ENCODE data around the gene MDH2.
"Not testable (repeated sequence)": the region's sequence is repeated elsewhere in the genome, so short reads cannot be mapped to it uniquely, and the experiment has no call there.

The MDH2 gene

DNA sequence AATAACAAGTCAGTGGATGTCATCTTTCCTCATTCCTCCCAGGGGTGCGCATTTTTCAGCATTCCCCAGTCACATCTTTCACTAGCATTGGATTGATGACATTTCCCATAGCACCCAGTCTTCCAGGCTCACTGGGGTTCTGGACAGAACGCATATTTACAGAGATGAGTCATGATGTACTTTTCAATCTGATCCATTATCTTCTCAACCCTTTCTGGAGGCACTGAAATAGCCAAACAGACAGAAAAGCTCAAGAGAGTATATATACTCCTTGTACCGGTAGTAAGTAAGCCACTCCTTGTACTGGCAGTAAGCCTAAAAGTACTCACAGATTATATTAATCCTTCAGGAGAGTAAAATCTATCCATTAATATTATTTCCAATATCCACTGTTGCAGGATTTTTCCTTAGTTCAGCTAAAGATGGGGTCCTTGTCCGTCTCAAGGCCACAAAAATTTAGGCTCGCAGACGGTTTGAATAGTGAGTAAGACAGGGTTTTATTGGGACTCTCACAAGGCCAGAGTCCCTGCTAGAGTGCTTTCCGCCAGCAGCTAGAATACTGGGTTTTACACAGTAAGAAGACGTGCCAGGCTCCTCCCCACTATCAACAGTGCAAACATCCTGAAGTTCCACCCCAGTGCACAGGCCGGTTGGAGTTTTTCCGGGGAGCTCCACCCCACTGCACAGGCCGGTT lies 60.8 kb downstream of the MDH2 start:
- DNase-seq (ENCODE audit: low read depth) = no peak

DNA sequence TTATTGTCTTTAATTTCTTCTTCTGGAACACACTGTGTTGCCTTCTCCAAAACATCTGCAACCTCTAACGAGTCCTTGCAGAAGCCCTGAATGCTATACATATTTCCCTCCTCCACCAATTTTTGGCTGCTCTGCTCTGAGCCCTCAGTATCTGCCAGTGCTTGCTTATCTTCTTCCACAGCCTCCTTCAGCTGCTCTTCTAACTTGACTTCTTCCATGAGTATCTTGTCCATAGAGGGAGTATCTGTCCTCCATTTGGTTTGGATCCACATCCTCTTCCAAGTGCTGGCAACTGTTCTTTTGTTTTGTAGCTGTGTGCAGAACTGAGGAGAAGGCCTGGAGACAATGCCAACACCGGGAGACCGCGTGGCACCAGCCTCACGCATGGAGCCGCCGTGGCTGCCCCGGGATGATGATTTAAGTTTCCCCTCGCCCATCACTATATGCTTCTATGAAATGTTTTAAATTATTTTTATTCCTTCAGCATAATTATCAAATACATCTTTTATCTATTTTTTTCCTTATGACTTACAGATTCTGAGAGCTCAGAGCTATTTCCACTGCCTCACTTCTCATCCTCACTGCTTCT lies 65.2 kb downstream of the MDH2 start:
- not testable (repeated sequence) for DNase-seq (ENCODE audit: low read depth)

DNA sequence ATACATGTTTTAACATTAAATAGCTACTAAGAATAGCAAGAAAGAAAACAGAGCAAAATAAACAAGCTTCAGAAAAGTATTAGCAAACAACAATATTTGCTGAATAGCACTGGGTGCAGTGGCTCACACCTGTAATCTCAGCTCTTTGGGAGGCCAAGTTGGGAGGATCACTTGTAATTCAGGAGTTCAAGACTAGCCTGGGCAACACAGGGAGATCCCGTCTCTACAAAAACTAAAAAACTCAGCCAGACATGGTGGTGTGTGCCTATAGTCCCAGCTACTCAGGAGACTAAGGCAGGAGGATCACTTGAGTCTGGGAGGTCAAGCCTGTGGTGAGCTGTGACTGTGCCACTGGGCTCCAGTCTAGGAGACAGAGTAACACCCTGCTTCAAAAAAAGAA lies 66.8 kb downstream of the MDH2 start:
- not testable (repeated sequence) for DNase-seq (ENCODE audit: low read depth)
